HG03575 (cell line): Measurements from ENCODE around the gene WDR76.

Experiments
- ATAC-seq: cut with Tn5 transposase; IDR thresholded peaks from one replicate; pipeline ENCODE4 v1.9.1; 2021; ENCODE audit not compliant: unreplicated experiment, insufficient number of reproducible peaks, low FRiP score; ENCODE audit errors: extremely low read depth

Gene WDR76

GRCh38 chr15:43901495-43901894 lies 74.7 kb downstream of the WDR76 start:
- no peak for ATAC-seq

DNA sequence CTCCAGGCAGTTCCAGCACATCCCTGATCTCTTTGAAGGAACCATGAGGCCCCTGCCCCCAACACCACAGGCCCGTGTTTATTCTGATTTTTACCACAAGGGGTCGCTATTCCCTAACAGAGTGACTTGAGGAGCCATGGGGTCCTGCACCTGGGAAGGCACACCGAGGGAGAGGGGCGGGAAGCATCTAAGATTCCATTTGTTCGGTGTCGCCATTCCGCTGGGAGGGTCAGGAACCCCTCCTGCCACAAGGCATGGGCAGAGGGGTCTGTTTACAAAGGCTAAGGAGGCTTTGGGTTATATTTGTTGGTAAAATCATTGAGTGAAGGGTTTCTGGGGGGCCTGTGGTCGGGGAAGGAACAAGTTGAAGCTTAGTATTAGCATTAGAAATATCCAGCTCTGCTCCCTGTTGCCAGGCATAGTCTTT lies 77.1 kb downstream of the WDR76 start:
- no peak for ATAC-seq

- ATAC-seq = no peak
Observed at GRCh38 chr15:43905755-43906154, 79.0 kb downstream of the WDR76 start.

GRCh38 chr15:43908516-43909050 lies 81.8 kb downstream of the WDR76 start:
- no peak for ATAC-seq

- no peak for ATAC-seq
Observed at GRCh38 chr15:43911235-43911781, 84.5 kb downstream of the WDR76 start.

GRCh38 chr15:43912208-43912607 lies 85.4 kb downstream of the WDR76 start:
- no peak for ATAC-seq

GRCh38 chr15:43913026-43913780 lies 86.4 kb downstream of the WDR76 start:
- ATAC-seq = no peak

- no peak for ATAC-seq
Observed at GRCh38 chr15:43913941-43914340, 87.1 kb downstream of the WDR76 start.

- no peak for ATAC-seq
Observed at GRCh38 chr15:43915631-43916325, 89.0 kb downstream of the WDR76 start.

DNA sequence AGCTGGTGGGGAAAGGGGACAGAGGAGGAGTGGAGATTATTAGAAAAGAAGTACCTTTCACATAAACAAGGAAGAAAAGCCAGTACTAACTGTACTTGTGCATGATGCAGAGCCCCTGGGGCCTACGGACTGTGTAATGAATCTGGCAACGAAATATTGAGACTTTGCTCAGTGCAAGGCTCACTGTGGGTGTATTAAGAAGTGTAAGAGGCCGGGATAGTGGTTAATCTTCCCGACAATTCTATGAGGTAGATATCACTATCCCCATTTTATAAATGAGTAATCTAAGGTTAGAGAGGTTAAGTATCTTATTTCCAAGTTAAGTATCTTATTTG lies 89.5 kb downstream of the WDR76 start:
- no peak for ATAC-seq
